Ovary (tissue), 9 donors: Measurements from ENCODE around the gene NRIP1. TPM values are rescaled to one million over a fixed set of nuclear protein-coding genes. Genes with fewer than 3 reads are reported as not detected.
"Not testable (repeated sequence)": the region's sequence is repeated elsewhere in the genome, so short reads cannot be mapped to it uniquely, and the experiment has no call there.

Source experiments
- DNase-seq, 5 donors: peaks; one replicate each; pipeline ENCODE4 v3.0.0-alpha.2; 2019 to 2020
- H3K27ac ChIP-seq, 2 donors: fragments of 200-600 bp; one replicate each; pipeline versions ENCODE4 v1.5.1 to v1.8.0; 2019 to 2022
- H3K27me3 ChIP-seq: fragments of 200-600 bp; one replicate; pipeline ENCODE4 v1.8.0; 2022
- H3K36me3 ChIP-seq: fragments of 200-600 bp; sonication (generic); one replicate; pipeline ENCODE4 v1.5.1; 2019
- H3K4me1 ChIP-seq: one replicate; pipeline ENCODE4 v1.8.1; 2013; ENCODE audit warnings: mild to moderate bottlenecking, moderate library complexity; ENCODE audit not compliant: insufficient read depth
- H3K4me3 ChIP-seq: fragments of 200-600 bp; sonication (generic); one replicate; pipeline ENCODE4 v1.5.1; 2017
- H3K9me3 ChIP-seq, 2 donors: fragments of 200-600 bp in 1 of 2; sonication (generic) in 1 of 2; one replicate each; pipeline versions ENCODE4 v1.5.1 to v1.8.1; 2013 to 2019; ENCODE audit warnings: mild to moderate bottlenecking in 1 of 2, moderate library complexity in 1 of 2
- EP300 ChIP-seq: sonication (generic); formaldehyde crosslinking; IDR thresholded peaks from one replicate; pipeline ENCODE4 v1.6.1; 2017; ENCODE audit warnings: antibody characterized with exemption
- POLR2A ChIP-seq: fragments of 450-650 bp; IDR thresholded peaks from one replicate; pipeline ENCODE4 v1.6.1; 2017; ENCODE audit warnings: antibody characterized with exemption, mild to moderate bottlenecking, moderate library complexity
- WGBS, 3 donors: extraction: QIAGEN DNeasy Blood & Tissue Kit in 1 of 3; methylation state at CpG; one replicate each; pipeline versions ENCODE4 v1.1.5 to v1.1.7; 2013 to 2017; 5-methylcytosine and 5-hydroxymethylcytosine counted together
- intact Hi-C, 4 donors: fragments of 100-400 bp; cut with DNase I; formaldehyde crosslinking; loops; one replicate each; pipeline versions ENCODE4 v1.11.0 to v1.15.1; 2022 to 2023
- polyA plus RNA-seq, 2 donors: library from polyadenylated mRNA; stranded (reverse); fragments of 200-250 nt in 1 of 2; fragments of 350-450 nt in 1 of 2; fragmentation: Illumina TruSeq in 1 of 2; extraction: RNeasy Lipid Tissue Mini Kit (QIAGEN cat#74804) in 1 of 2; gene quantifications; one replicate each; pipeline ENCODE4 v1.2.3, GENCODE V29; 2013 to 2014
- total RNA-seq, 7 donors: library from RNA; depleted of rRNA in 2 of 7; stranded (reverse); fragments of >200 nt in 2 of 7; fragmentation: NEBNext Ultra II Directional in 3 of 7; extraction: Animal tissue kit (Norgen Biotek cat#: 25700) in 3 of 7; gene quantifications; one replicate each; pipeline versions ENCODE4 v1.1.0 to v1.2.4, GENCODE V29; 2016 to 2023
- TF ChIP-seq, protein P1 (sequence below), 3 donors: fragments of 450-650 bp in 2 of 3; fragments of 200-600 bp in 1 of 3; IDR thresholded peaks; one replicate each; pipeline versions ENCODE4 v1.5.1 to v1.8.0; 2016 to 2022; ENCODE audit warnings: antibody characterized with exemption in 3 of 3, mild to moderate bottlenecking in 1 of 3
- donor health status: DM: no; HTN: no; CAD: no; lungs with moderate emphysema.
- donor health status: DM: no; HTN: no; CAD: no.
- donor health status: Bipolar disorder and iron deficiency.
- donor health status: DM: yes; HTN: yes; CAD: no.
- donor health status: DM: no; HTN: no; CAD: no.
- donor health status: DM: yes; HTN: yes; CAD: no.

The NRIP1 gene
- total and polyA plus RNA-seq, 9 donors: 9.4 to 56.6 (median 39.9) TPM

DNA sequence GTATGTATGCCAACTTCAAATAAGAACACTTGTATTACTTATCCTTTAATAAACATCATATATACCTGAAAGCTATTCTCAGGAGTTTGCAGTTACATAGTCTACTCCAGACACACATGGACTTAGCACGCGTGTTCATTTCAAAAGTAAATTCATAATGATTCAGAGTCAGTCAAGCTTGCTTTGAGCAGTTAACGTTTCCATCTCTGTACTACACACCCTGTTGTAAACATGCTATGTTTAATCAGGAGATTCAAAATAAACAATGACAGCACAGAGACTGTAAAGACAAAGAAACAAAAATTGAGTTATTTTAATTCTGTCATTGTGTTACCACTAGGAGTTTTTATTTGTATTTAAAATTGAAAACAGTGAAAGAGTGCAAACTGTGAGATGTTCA lies 119.6 kb downstream of the NRIP1 start:
- no peaks in the 10 kb centered on the region for H3K4me1 ChIP-seq

GRCh38 chr21:14943616-14944015 lies 121.2 kb downstream of the NRIP1 start:
- Histone ChIP-seq H3K27me3 (no peaks in the 10 kb centered on the region), H3K4me1 (no peaks in the 10 kb centered on the region), H3K9me3 (no peaks in the 10 kb centered on the region), H3K36me3 (no peaks in the 10 kb centered on the region), H3K4me3 (no peak overlapping the region), H3K27ac (no peak overlapping the region)
- no peak for DNase-seq
- TF ChIP-seq, protein P1, sequence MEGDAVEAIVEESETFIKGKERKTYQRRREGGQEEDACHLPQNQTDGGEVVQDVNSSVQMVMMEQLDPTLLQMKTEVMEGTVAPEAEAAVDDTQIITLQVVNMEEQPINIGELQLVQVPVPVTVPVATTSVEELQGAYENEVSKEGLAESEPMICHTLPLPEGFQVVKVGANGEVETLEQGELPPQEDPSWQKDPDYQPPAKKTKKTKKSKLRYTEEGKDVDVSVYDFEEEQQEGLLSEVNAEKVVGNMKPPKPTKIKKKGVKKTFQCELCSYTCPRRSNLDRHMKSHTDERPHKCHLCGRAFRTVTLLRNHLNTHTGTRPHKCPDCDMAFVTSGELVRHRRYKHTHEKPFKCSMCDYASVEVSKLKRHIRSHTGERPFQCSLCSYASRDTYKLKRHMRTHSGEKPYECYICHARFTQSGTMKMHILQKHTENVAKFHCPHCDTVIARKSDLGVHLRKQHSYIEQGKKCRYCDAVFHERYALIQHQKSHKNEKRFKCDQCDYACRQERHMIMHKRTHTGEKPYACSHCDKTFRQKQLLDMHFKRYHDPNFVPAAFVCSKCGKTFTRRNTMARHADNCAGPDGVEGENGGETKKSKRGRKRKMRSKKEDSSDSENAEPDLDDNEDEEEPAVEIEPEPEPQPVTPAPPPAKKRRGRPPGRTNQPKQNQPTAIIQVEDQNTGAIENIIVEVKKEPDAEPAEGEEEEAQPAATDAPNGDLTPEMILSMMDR (IDR thresholded peaks at IDR 0.05): no peak
- TF ChIP-seq EP300: no peak
- TF ChIP-seq POLR2A: no peak
- intact Hi-C loops: no loop called here
- WGBS, 3 donors: 92 to 96% (median 94%) methylated on average over 3 of the region's 3 CpGs

More for the DNA sequence above, 119.6 kb downstream of the NRIP1 start:
- Histone ChIP-seq H3K9me3 (no peaks in the 10 kb centered on the region), H3K36me3 (no peaks in the 10 kb centered on the region), H3K4me3 (no peak overlapping the region), H3K27ac (no peak overlapping the region), H3K27me3 (no peaks in the 10 kb centered on the region)
- 74 to 79% (median 78%) methylated on average over 3 of the region's 3 CpGs for WGBS, 3 donors
- intact Hi-C loops: no loop called here
- no peak for DNase-seq
- TF ChIP-seq POLR2A (no peak), EP300 (no peak)
- TF ChIP-seq, protein P1 (IDR thresholded peaks at IDR 0.05): no peak

DNA sequence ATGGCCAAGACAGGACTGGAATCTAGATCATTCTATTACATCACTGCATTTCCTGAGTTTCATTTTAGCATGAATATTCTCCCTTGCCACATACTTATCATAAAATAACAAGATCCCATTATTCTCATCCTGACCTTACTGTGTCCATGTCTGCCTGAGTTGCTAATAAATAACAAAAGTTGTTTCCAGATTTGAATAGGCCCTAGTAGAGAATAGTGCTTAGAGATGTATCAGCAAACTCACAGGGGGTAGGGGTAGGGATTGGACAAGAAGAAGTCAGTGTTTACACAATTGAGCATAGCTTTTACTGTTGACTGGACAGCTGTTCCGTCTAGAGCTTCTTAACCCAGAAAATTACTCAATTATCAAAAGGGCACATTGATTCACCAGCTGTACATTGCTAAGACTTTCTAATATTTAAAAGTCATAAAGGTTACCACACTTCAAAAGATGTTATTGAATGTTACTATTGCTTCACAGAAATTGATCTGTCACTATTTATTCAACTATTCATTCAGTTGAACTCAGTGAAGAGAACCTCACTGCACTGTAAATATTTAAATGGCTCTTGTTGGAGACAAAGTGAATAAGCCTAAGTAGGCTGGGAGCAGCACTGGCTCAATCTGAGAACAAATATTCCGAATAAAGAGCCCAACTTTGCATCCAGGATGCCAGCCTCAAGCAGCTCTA lies 121.9 kb downstream of the NRIP1 start:
- Histone ChIP-seq H3K27ac (no peak overlapping the region), H3K9me3 (no peaks in the 10 kb centered on the region), H3K4me1 (no peaks in the 10 kb centered on the region), H3K27me3 (no peaks in the 10 kb centered on the region), H3K36me3 (no peaks in the 10 kb centered on the region), H3K4me3 (no peak overlapping the region)
- TF ChIP-seq, protein P1 (IDR thresholded peaks at IDR 0.05): no peak
- TF ChIP-seq POLR2A (no peak), EP300 (no peak)
- WGBS, 3 donors: 58 to 75% (median 59%) methylated on average over 2 of the region's 2 CpGs
- no peak for DNase-seq
- intact Hi-C loops: no loop called here

- WGBS, 3 donors: 80 to 92% (median 89%) methylated on average over 11 to 13 of the region's 13 CpGs
- H3K27ac ChIP-seq, DNase-seq, H3K9me3 ChIP-seq, intact Hi-C loops, H3K4me3 ChIP-seq, H3K36me3 ChIP-seq, H3K4me1 ChIP-seq, H3K27me3 ChIP-seq: not testable (repeated sequence)
Observed at GRCh38 chr21:14927324-14927723, 137.5 kb downstream of the NRIP1 start.

DNA sequence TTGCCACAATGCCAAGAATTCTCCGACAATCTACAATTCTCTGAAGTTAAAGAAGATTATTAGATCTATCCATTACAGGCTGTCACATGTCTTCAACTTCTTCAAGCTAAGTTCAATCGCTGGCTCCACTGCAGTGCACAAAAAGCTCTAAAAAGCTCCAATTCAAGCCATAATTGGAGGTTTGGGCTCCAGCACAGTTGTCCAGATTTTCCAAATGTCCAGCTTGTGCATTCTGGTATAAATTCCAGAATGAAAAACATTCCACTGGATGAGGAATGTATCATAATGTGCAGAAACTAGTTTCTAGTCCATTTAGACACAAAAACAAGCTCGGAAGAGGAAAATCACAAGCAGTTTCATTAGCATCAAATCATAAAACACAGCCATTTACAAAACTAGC lies 138.6 kb downstream of the NRIP1 start:
- no peaks in the 10 kb centered on the region for H3K36me3 ChIP-seq
- intact Hi-C loops: no loop called here
- 62 to 70% (median 69%) methylated on average over 3 of the region's 3 CpGs for WGBS, 3 donors
- TF ChIP-seq, protein P1 (IDR thresholded peaks at IDR 0.05): no peak
- no peak for TF ChIP-seq EP300
- H3K4me1 ChIP-seq: no peaks in the 10 kb centered on the region
- H3K27ac ChIP-seq: no peak overlapping the region
- no peaks in the 10 kb centered on the region for H3K27me3 ChIP-seq
- no peak overlapping the region for H3K4me3 ChIP-seq
- H3K9me3 ChIP-seq: no peaks in the 10 kb centered on the region
- DNase-seq: no peak
